NT2/D1 (cell line): ENCODE data around the gene KCNQ5.

Source experiments
- DNase-seq: peaks from one replicate; pipeline ENCODE4 v3.0.0-alpha.2; 2011; ENCODE audit warnings: low read depth, low spot score
- H3K27me3 ChIP-seq: 2 replicates; pipeline ENCODE4 v1.6.0; 2011; ENCODE audit warnings: mild to moderate bottlenecking; ENCODE audit not compliant: insufficient read length, insufficient read depth
- H3K36me3 ChIP-seq: 2 replicates; pipeline ENCODE4 v1.6.1; 2011; ENCODE audit warnings: mild to moderate bottlenecking, low read length, mixed read lengths; ENCODE audit not compliant: insufficient read depth, insufficient read length
- H3K4me1 ChIP-seq: 2 replicates; pipeline ENCODE4 v1.5.1; 2011; ENCODE audit not compliant: insufficient read depth, insufficient read length
- H3K4me3 ChIP-seq: 2 replicates; pipeline ENCODE4 v1.5.1; 2011; ENCODE audit warnings: low read depth; ENCODE audit not compliant: insufficient read length
- H3K9ac ChIP-seq: 2 replicates; pipeline ENCODE4 v1.6.0; 2011; ENCODE audit warnings: low read depth; ENCODE audit not compliant: insufficient read length
- H3K9me3 ChIP-seq: 2 replicates; pipeline ENCODE4 v1.5.1; 2011; ENCODE audit warnings: mild to moderate bottlenecking, low read length; ENCODE audit not compliant: insufficient read depth
- SUZ12 ChIP-seq: IDR thresholded peaks from 2 replicates; pipeline ENCODE4 v1.6.1; 2011; ENCODE audit not compliant: insufficient read length, insufficient read depth; ENCODE audit errors: extremely low read depth
- YY1 ChIP-seq: IDR thresholded peaks from 2 replicates; pipeline ENCODE4 v1.6.1; 2011; ENCODE audit not compliant: insufficient read length, insufficient read depth
- ZNF274 ChIP-seq: IDR thresholded peaks from 2 replicates; pipeline ENCODE4 v1.6.1; 2011; ENCODE audit warnings: mild to moderate bottlenecking, low read depth, low read length

The KCNQ5 gene

GRCh38 chr6:72741083-72741482 lies 119.2 kb downstream of the KCNQ5 start:
- H3K4me1 ChIP-seq, result no peaks in the 10 kb centered on the region

GRCh38 chr6:72742001-72742673 lies 120.3 kb downstream of the KCNQ5 start:
- DNase-seq, result no peak
- Histone ChIP-seq H3K9ac (no peak overlapping the region), H3K27me3 (no peaks in the 10 kb centered on the region), H3K9me3 (no peaks in the 10 kb centered on the region), H3K4me3 (no peak overlapping the region), H3K4me1 (no peaks in the 10 kb centered on the region), H3K36me3 (no peaks in the 10 kb centered on the region)
- TF ChIP-seq YY1, result no peak
- TF ChIP-seq SUZ12, result no peak
- no peak for TF ChIP-seq ZNF274

More at GRCh38 chr6:72741083-72741482, 119.2 kb downstream of the KCNQ5 start:
- no peak overlapping the region for H3K4me3 ChIP-seq
- no peak for TF ChIP-seq YY1
- TF ChIP-seq ZNF274, result no peak
- no peak overlapping the region for H3K9ac ChIP-seq
- no peaks in the 10 kb centered on the region for H3K36me3 ChIP-seq
- DNase-seq, result no peak
- no peaks in the 10 kb centered on the region for H3K27me3 ChIP-seq
- H3K9me3 ChIP-seq, result no peaks in the 10 kb centered on the region

GRCh38 chr6:72746276-72746675 lies 124.4 kb downstream of the KCNQ5 start:
- DNase-seq, result no peak
- H3K9ac ChIP-seq, result no peak overlapping the region
- H3K9me3 ChIP-seq, result no peaks in the 10 kb centered on the region
- TF ChIP-seq SUZ12, result no peak
- no peak for TF ChIP-seq ZNF274
- no peak for TF ChIP-seq YY1
- no peaks in the 10 kb centered on the region for H3K4me1 ChIP-seq
- no peaks in the 10 kb centered on the region for H3K36me3 ChIP-seq
- no peak overlapping the region for H3K4me3 ChIP-seq
- no peaks in the 10 kb centered on the region for H3K27me3 ChIP-seq

DNA sequence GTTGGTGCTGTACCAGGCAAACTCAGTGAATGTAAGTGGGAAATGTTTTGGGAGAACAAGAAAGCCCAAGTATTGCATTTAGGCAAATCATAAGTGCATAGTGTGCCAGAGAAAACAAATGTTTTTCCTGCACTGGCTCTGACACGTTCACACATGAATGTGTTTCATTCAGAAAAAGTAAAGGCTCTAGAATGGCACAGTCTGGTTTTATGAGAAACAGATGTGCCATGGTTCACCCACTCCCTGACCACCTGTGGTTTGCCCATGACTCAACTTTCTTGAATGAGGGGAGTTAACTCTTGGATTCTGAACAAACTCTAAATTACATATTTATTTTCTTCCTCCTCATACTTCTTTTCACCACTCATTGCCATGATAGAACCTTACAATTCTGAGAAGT lies 126.9 kb downstream of the KCNQ5 start:
- no peaks in the 10 kb centered on the region for H3K4me1 ChIP-seq
- DNase-seq, result no peak
- H3K4me3 ChIP-seq, result no peak overlapping the region
- no peaks in the 10 kb centered on the region for H3K27me3 ChIP-seq
- TF ChIP-seq YY1 (no peak), ZNF274 (no peak), SUZ12 (no peak)
- no peak overlapping the region for H3K9ac ChIP-seq
- no peaks in the 10 kb centered on the region for H3K9me3 ChIP-seq
- H3K36me3 ChIP-seq, result no peaks in the 10 kb centered on the region

DNA sequence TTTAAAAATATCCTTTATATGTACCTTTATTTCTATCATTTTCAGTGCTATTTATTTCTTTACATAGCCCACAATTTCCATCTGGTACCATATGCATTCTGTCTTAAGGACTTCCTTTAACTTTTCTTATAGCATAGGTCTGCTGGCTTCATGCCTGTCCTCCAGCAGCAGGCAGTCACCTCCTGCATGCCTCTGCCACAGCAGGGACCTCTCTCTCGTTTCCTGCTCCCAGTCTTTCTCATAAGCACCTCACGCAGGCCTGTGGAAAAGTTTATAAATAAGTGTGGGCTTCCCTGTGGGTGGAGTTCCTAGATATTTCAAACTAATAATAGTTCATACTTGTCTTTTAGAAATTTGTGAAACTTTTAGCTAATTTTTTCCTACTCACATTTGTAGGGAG lies 133.9 kb downstream of the KCNQ5 start:
- DNase-seq, result no peak
- Histone ChIP-seq H3K36me3 (no peaks in the 10 kb centered on the region), H3K9me3 (no peaks in the 10 kb centered on the region), H3K27me3 (no peaks in the 10 kb centered on the region), H3K4me3 (no peak overlapping the region), H3K4me1 (no peaks in the 10 kb centered on the region), H3K9ac (no peak overlapping the region)
- TF ChIP-seq ZNF274, result no peak
- no peak for TF ChIP-seq YY1
- TF ChIP-seq SUZ12, result no peak

- Histone ChIP-seq H3K9ac (no peak overlapping the region), H3K4me3 (no peak overlapping the region), H3K27me3 (no peaks in the 10 kb centered on the region), H3K36me3 (no peaks in the 10 kb centered on the region), H3K4me1 (no peaks in the 10 kb centered on the region), H3K9me3 (no peaks in the 10 kb centered on the region)
- TF ChIP-seq ZNF274, result no peak
- TF ChIP-seq YY1, result no peak
- TF ChIP-seq SUZ12, result no peak
- DNase-seq, result no peak
Measured at GRCh38 chr6:72757048-72757447, 135.2 kb downstream of the KCNQ5 start.

DNA sequence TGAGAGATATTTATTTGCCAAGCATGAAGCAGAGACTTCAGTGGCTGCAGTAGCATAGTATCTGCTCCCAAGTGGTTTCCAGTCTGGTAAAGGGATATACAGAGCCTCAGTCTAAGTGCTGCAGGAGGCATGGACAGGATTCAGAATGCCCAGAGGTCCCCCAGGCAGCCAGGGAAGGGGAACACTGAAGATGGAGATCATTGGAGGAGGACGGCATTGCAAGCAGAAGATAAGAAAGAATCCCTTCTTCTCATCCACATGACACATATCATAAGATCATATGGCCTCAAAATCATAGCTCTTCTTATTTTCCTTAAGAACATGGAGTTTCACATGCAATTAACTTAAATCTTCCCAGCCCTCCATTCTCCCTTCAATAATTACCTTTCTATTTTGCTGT lies 136.1 kb downstream of the KCNQ5 start:
- TF ChIP-seq YY1 (no peak), ZNF274 (no peak), SUZ12 (no peak)
- H3K4me1 ChIP-seq, result no peaks in the 10 kb centered on the region
- no peak overlapping the region for H3K4me3 ChIP-seq
- H3K9me3 ChIP-seq, result no peaks in the 10 kb centered on the region
- H3K27me3 ChIP-seq, result no peaks in the 10 kb centered on the region
- no peaks in the 10 kb centered on the region for H3K36me3 ChIP-seq
- H3K9ac ChIP-seq, result no peak overlapping the region
- DNase-seq, result no peak
